Keratinocyte (primary cell): Measurements from ENCODE around the gene TUBB2A. TPM values are rescaled to one million over a fixed set of nuclear protein-coding genes. Genes with fewer than 3 reads are reported as not detected.

Experiments used
- DNase-seq: peaks from one replicate; pipeline ENCODE4 v3.0.0-alpha.2; 2011; ENCODE audit warnings: low read depth, missing footprints, low spot score
- FAIRE-seq: peaks from 2 replicates; lab custom pipeline; 2011; peaks lifted over from hg19 to GRCh38; lab: Jason Lieb, UNC
- H2AFZ ChIP-seq: 2 replicates; pipeline ENCODE4 v1.6.0; 2012; ENCODE audit warnings: low read length, control low read depth, inconsistent platforms; ENCODE audit not compliant: control insufficient read depth
- H3K27ac ChIP-seq: 2 replicates; pipeline ENCODE4 v1.5.1; 2011; ENCODE audit warnings: low read length; ENCODE audit not compliant: control insufficient read depth, insufficient read depth
- H3K27me3 ChIP-seq: 3 replicates; pipeline ENCODE4 v1.6.0; 2011; ENCODE audit warnings: low read length; ENCODE audit not compliant: control insufficient read depth, insufficient read depth; ENCODE audit errors: extremely low read depth
- H3K36me3 ChIP-seq, 2 experiments: 2 replicates in 1 of 2; 3 replicates in 1 of 2; pipeline ENCODE4 v1.5.1; 2011; ENCODE audit warnings: low read length in 2 of 2, mild to moderate bottlenecking in 1 of 2; ENCODE audit not compliant: control insufficient read depth in 2 of 2, insufficient read depth in 2 of 2; ENCODE audit errors: extremely low read depth in 1 of 2
- H3K4me1 ChIP-seq: 3 replicates; pipeline ENCODE4 v1.5.1; 2011; ENCODE audit warnings: low read length; ENCODE audit not compliant: control insufficient read depth, insufficient read depth; ENCODE audit errors: extremely low read depth
- H3K4me2 ChIP-seq: 3 replicates; pipeline ENCODE4 v1.6.0; 2011; ENCODE audit warnings: low read depth, low read length; ENCODE audit not compliant: control insufficient read depth, insufficient read depth; ENCODE audit errors: extremely low read depth
- H3K4me3 ChIP-seq, 3 experiments: fragments of 200-600 bp in 1 of 3; sonication (generic) in 1 of 3; 2 replicates in 2 of 3; 3 replicates in 1 of 3; pipeline ENCODE4 v1.5.1; 2011 to 2016; ENCODE audit warnings: low read length in 3 of 3, mild to moderate bottlenecking in 3 of 3, control low read depth in 2 of 3, inconsistent platforms in 1 of 3, low read depth in 1 of 3, mixed read lengths in 1 of 3, mixed run types in 1 of 3, moderate library complexity in 1 of 3; ENCODE audit not compliant: control insufficient read depth in 2 of 3, insufficient read depth in 2 of 3; ENCODE audit errors: extremely low read depth in 1 of 3
- H3K79me2 ChIP-seq: 2 replicates; pipeline ENCODE4 v1.6.0; 2012; ENCODE audit warnings: low read length; ENCODE audit not compliant: control insufficient read depth, insufficient read depth
- H3K9ac ChIP-seq: 3 replicates; pipeline ENCODE4 v1.6.0; 2011; ENCODE audit warnings: low read length; ENCODE audit not compliant: control insufficient read depth, insufficient read depth; ENCODE audit errors: extremely low read depth
- H3K9me1 ChIP-seq: 3 replicates; pipeline ENCODE4 v1.6.0; 2011; ENCODE audit warnings: low read length; ENCODE audit not compliant: control insufficient read depth, insufficient read depth; ENCODE audit errors: extremely low read depth
- H3K9me3 ChIP-seq: 2 replicates; pipeline ENCODE4 v1.5.1; 2012; ENCODE audit warnings: low read depth, low read length; ENCODE audit not compliant: control insufficient read depth
- H4K20me1 ChIP-seq: 3 replicates; pipeline ENCODE4 v1.6.0; 2011; ENCODE audit warnings: low read length; ENCODE audit not compliant: control insufficient read depth, insufficient read depth; ENCODE audit errors: extremely low read depth
- CTCF ChIP-seq, 3 experiments: IDR thresholded peaks in 1 of 3; conservative IDR thresholded peaks in 1 of 3; optimal IDR thresholded peaks in 1 of 3; 2 replicates in 2 of 3; 3 replicates in 1 of 3; pipeline versions ENCODE3 to v1.5.1; 2011; ENCODE audit warnings: low read length in 3 of 3, mild to moderate bottlenecking in 3 of 3, moderate library complexity in 2 of 3, control low read depth in 1 of 3, inconsistent platforms in 1 of 3; ENCODE audit not compliant: insufficient read depth in 2 of 3; ENCODE audit errors: extremely low read depth in 1 of 3
- EZH2 ChIP-seq: IDR thresholded peaks from one replicate; pipeline ENCODE4 v1.6.1; 2012; ENCODE audit warnings: inconsistent platforms, mild to moderate bottlenecking, low read length, moderate library complexity
- dilution Hi-C: fragments of 300-500 bp; cut with MboI; formaldehyde crosslinking; loops from one replicate; pipeline ENCODE4 v1.7.0; 2020; ENCODE audit warnings: low sequenced_read_pairs; ENCODE audit not compliant: extremely low pct_ligation_motif_present
- polyA plus RNA-seq, 5 experiments: library from polyadenylated mRNA; depleted of rRNA in 3 of 5; stranded (reverse) in 3 of 5; stranded (forward) in 1 of 5; unstranded in 1 of 5; fragments of >200 nt; gene quantifications; 1 replicate in 1 of 5; 2 replicates in 3 of 5; 3 replicates in 1 of 5; pipeline versions ENCODE4 v1.2.1 to v1.2.3, GENCODE V29; 2011 to 2012; ENCODE audit warnings: missing spikeins in 2 of 5, low read depth in 1 of 5, low replicate concordance in 1 of 5

TUBB2A gene
- polyA plus RNA-seq, 1 donor (not counting 4 experiments of a cell fraction or from before 2014, with no cell fraction given): 58.8 TPM

- H3K36me3 ChIP-seq: no peaks in the 10 kb centered on the region
- FAIRE-seq: no peak
- no peaks in the 10 kb centered on the region for H3K79me2 ChIP-seq
- peak overlapping the region; percentile 73 for H3K9ac ChIP-seq
- H4K20me1 ChIP-seq: no peaks in the 10 kb centered on the region
- peak overlapping the region; percentile 46 to 70 (median 70) for H3K4me3 ChIP-seq
- no peaks in the 10 kb centered on the region for H3K9me1 ChIP-seq
- H3K27ac ChIP-seq: no peak overlapping the region
- peak overlapping the region; percentile 83 for H3K4me2 ChIP-seq
- no peak for TF ChIP-seq CTCF (optimal IDR thresholded peaks at IDR 0.05 in 1 of 3, IDR thresholded peaks at IDR 0.05 in 1 of 3, conservative IDR thresholded peaks at IDR 0.05 in 1 of 3; ENCODE audit: extremely low read depth in 1 of 3, insufficient read depth in 2 of 3, low read length in 3 of 3)
- TF ChIP-seq EZH2: no peak
- H3K4me1 ChIP-seq: peaks cover 26% of the 10 kb centered on the region
- dilution Hi-C loops: no loop called here
- H2AFZ ChIP-seq: peak overlapping the region; percentile 54
- H3K27me3 ChIP-seq: no peaks in the 10 kb centered on the region
- no peaks in the 10 kb centered on the region for H3K9me3 ChIP-seq
- no peak for DNase-seq
These were observed 5.9 kb upstream of the TUBB2A start for GRCh38 chr6:3163248-3163594.

GRCh38 chr6:3162565-3163247 lies 5.4 kb upstream of the TUBB2A start:
- Histone ChIP-seq H3K27me3 (no peaks in the 10 kb centered on the region), H3K27ac (no peak overlapping the region), H3K9me1 (no peaks in the 10 kb centered on the region), H3K4me2 (peak overlapping the region; percentile 83), H4K20me1 (no peaks in the 10 kb centered on the region), H2AFZ (peak overlapping the region; percentile 88), H3K9me3 (no peaks in the 10 kb centered on the region), H3K79me2 (no peaks in the 10 kb centered on the region), H3K9ac (peak overlapping the region; percentile 73), H3K36me3 (no peaks in the 10 kb centered on the region), H3K4me1 (peaks cover 26% of the 10 kb centered on the region), H3K4me3 (peak overlapping the region; percentile 46 to 70 (median 70))
- dilution Hi-C loops: no loop called here
- TF ChIP-seq EZH2 (no peak), CTCF (optimal IDR thresholded peaks at IDR 0.05 in 1 of 3, IDR thresholded peaks at IDR 0.05 in 1 of 3, conservative IDR thresholded peaks at IDR 0.05 in 1 of 3; ENCODE audit: extremely low read depth in 1 of 3, insufficient read depth in 2 of 3, low read length in 3 of 3) (peak in 2 of 3 experiments; percentile 28 to 33)
- no peak for DNase-seq
- FAIRE-seq: no peak
